ENCODE measurements around the gene NRG3. TPM values are rescaled to one million over a fixed set of nuclear protein-coding genes. Genes with fewer than 3 reads are reported as not detected.
"Not testable (repeated sequence)": the region's sequence is repeated elsewhere in the genome, so short reads cannot be mapped to it uniquely, and the experiment has no call there.

NRG3 gene
- total RNA-seq, 1 donor from 2014 or later, result 8.2 TPM

- H3K9me3 Mint-ChIP-seq (ENCODE audit: unreplicated experiment), result no peaks in the 10 kb centered on the region
- H3K36me3 Mint-ChIP-seq (ENCODE audit: low read depth, unreplicated experiment), result no peaks in the 10 kb centered on the region
- no peak overlapping the region for H3K4me3 Mint-ChIP-seq (ENCODE audit: unreplicated experiment)
- no peak for DNase-seq (ENCODE audit: low spot score)
- TF ChIP-seq CTCF (IDR thresholded peaks at IDR 0.05; ENCODE audit: unreplicated experiment), result no peak
- no peaks in the 10 kb centered on the region for H3K4me1 Mint-ChIP-seq (ENCODE audit: unreplicated experiment)
- no peaks in the 10 kb centered on the region for H3K27me3 Mint-ChIP-seq (ENCODE audit: unreplicated experiment)
- no peak overlapping the region for H3K27ac Mint-ChIP-seq (ENCODE audit: unreplicated experiment)
Measured at GRCh38 chr10:82340166-82340565, 465.2 kb downstream of the NRG3 start.

- not testable (repeated sequence) for H3K9me3 Mint-ChIP-seq (ENCODE audit: unreplicated experiment); DNase-seq (ENCODE audit: low spot score); H3K4me1 Mint-ChIP-seq (ENCODE audit: unreplicated experiment); H3K27me3 Mint-ChIP-seq (ENCODE audit: unreplicated experiment); H3K36me3 Mint-ChIP-seq (ENCODE audit: low read depth, unreplicated experiment); H3K4me3 Mint-ChIP-seq (ENCODE audit: unreplicated experiment); H3K27ac Mint-ChIP-seq (ENCODE audit: unreplicated experiment)
Measured at GRCh38 chr10:82349590-82349989, 474.6 kb downstream of the NRG3 start.

GRCh38 chr10:82353381-82353780, 478.4 kb downstream of the NRG3 start:
- Mint-ChIP-seq H3K9me3 (ENCODE audit: unreplicated experiment) (no peaks in the 10 kb centered on the region), H3K4me3 (ENCODE audit: unreplicated experiment) (no peak overlapping the region), H3K27me3 (ENCODE audit: unreplicated experiment) (no peaks in the 10 kb centered on the region), H3K27ac (ENCODE audit: unreplicated experiment) (no peak overlapping the region), H3K36me3 (ENCODE audit: low read depth, unreplicated experiment) (no peaks in the 10 kb centered on the region), H3K4me1 (ENCODE audit: unreplicated experiment) (no peaks in the 10 kb centered on the region)
- TF ChIP-seq CTCF (IDR thresholded peaks at IDR 0.05; ENCODE audit: unreplicated experiment), result no peak
- no peak for DNase-seq (ENCODE audit: low spot score)

GRCh38 chr10:82358486-82359099, 483.6 kb downstream of the NRG3 start:
- TF ChIP-seq CTCF (IDR thresholded peaks at IDR 0.05; ENCODE audit: unreplicated experiment), result no peak
- DNase-seq (ENCODE audit: low spot score), result no peak
- H3K4me1 Mint-ChIP-seq (ENCODE audit: unreplicated experiment), result no peaks in the 10 kb centered on the region
- no peaks in the 10 kb centered on the region for H3K9me3 Mint-ChIP-seq (ENCODE audit: unreplicated experiment)
- H3K27ac Mint-ChIP-seq (ENCODE audit: unreplicated experiment), result no peak overlapping the region
- H3K4me3 Mint-ChIP-seq (ENCODE audit: unreplicated experiment), result no peak overlapping the region
- no peaks in the 10 kb centered on the region for H3K36me3 Mint-ChIP-seq (ENCODE audit: low read depth, unreplicated experiment)
- H3K27me3 Mint-ChIP-seq (ENCODE audit: unreplicated experiment), result no peaks in the 10 kb centered on the region

- TF ChIP-seq CTCF (IDR thresholded peaks at IDR 0.05; ENCODE audit: unreplicated experiment), result no peak
- no peak for DNase-seq (ENCODE audit: low spot score)
- no peaks in the 10 kb centered on the region for H3K4me1 Mint-ChIP-seq (ENCODE audit: unreplicated experiment)
- H3K4me3 Mint-ChIP-seq (ENCODE audit: unreplicated experiment), result no peak overlapping the region
- no peaks in the 10 kb centered on the region for H3K36me3 Mint-ChIP-seq (ENCODE audit: low read depth, unreplicated experiment)
- no peaks in the 10 kb centered on the region for H3K27me3 Mint-ChIP-seq (ENCODE audit: unreplicated experiment)
- H3K27ac Mint-ChIP-seq (ENCODE audit: unreplicated experiment), result no peak overlapping the region
- H3K9me3 Mint-ChIP-seq (ENCODE audit: unreplicated experiment), result no peaks in the 10 kb centered on the region
Measured at GRCh38 chr10:82361256-82361655, 486.3 kb downstream of the NRG3 start.
